ENCODE data around the gene CNST.

DNA sequence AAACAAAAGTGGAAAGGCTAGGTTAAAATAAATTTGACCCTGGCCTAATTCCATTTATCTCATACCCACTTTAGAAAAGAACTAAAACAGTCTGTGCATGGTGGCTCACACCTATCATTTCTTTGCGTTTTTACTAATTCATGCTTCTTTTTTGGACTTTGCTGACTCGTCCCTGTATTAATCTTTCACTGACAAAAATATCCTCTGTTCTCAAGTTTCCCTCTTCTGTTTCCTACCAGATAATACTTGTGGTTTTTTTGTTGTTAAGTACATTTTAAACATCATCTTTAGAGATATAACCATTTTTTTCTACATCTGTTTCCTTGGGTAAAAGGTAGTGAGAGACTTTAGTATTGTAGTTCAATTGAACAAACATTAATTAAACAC, 11.5 kb downstream of the CNST start:
- TF ChIP-seq, protein P1, sequence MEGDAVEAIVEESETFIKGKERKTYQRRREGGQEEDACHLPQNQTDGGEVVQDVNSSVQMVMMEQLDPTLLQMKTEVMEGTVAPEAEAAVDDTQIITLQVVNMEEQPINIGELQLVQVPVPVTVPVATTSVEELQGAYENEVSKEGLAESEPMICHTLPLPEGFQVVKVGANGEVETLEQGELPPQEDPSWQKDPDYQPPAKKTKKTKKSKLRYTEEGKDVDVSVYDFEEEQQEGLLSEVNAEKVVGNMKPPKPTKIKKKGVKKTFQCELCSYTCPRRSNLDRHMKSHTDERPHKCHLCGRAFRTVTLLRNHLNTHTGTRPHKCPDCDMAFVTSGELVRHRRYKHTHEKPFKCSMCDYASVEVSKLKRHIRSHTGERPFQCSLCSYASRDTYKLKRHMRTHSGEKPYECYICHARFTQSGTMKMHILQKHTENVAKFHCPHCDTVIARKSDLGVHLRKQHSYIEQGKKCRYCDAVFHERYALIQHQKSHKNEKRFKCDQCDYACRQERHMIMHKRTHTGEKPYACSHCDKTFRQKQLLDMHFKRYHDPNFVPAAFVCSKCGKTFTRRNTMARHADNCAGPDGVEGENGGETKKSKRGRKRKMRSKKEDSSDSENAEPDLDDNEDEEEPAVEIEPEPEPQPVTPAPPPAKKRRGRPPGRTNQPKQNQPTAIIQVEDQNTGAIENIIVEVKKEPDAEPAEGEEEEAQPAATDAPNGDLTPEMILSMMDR (IDR thresholded peaks at IDR 0.05): no peak
- TF ChIP-seq POLR2A (IDR thresholded peaks at IDR 0.05): no peak
